Measurements from ENCODE around the gene NUP37. TPM values are rescaled to one million over a fixed set of nuclear protein-coding genes. Genes with fewer than 3 reads are reported as not detected.

Gene NUP37
- total RNA-seq, 3 donors from 2014 or later = 13.7 to 25.9 (median 22.6) TPM

DNA sequence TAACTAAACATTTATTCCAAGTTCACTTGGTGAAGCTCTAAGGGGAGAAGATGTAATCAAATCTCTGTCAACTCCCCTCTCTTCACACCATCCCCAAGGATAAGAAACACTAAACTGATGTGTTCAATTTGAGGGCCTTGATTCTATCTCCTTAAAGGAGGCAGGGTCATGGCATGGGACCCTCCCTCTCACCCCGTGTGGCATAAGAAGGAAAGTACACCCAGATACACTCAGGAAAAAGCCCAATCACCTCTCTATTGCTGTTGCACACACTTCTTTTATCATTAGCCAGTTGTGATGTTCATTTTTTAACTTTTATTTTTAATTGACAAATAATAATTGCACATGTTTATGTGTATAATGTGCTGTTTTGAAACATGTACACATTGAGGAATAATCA, 93.2 kb downstream of the NUP37 start:
- intact Hi-C loops (cut with DNase I, micrococcal nuclease) = no loop called here
- ATAC-seq = no peak

GRCh38 chr12:102024765-102025164, 95.1 kb downstream of the NUP37 start:
- intact Hi-C loops (cut with DNase I, micrococcal nuclease) = no loop called here

More for the DNA sequence above, 93.2 kb downstream of the NUP37 start:
- no peak for TF ChIP-seq CTCF (IDR thresholded peaks at IDR 0.05)
- no peaks in the 10 kb centered on the region for H3K4me1 ChIP-seq (ENCODE audit: low read depth)
- no peaks in the 10 kb centered on the region for H3K9me3 ChIP-seq
- H3K4me3 ChIP-seq = no peak overlapping the region
- H3K36me3 ChIP-seq (ENCODE audit: low read depth) = no peaks in the 10 kb centered on the region
- no peak for DNase-seq

DNA sequence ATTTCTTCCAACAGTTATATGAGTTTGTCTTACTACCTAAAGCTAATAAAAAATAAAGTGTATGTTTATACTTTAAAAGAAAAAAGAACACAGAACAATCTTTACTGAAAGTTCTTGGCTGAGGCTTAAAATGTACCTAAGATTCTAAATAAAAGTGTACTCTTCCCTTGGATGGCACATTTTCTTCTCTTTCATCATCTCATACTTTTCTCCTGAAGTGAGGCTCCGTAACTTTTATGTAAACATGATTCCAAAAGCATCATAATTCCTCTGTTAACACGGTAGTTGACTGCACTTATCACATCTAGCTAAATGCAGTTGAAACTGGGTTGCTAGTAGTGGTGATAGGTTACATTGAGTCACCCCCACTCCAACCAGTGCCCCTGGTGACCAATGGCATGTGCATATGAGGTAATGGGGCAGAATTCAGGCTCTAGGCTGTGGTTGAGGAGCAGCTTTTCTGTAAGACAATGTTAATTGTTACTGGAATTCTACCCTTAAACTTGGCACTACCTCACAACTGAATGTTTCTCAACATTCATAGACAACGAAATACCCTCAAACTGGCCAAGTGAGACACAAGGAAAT, 96.5 kb downstream of the NUP37 start:
- no peak for TF ChIP-seq CTCF (IDR thresholded peaks at IDR 0.05)
- H3K4me3 ChIP-seq = no peak overlapping the region
- intact Hi-C loops (cut with DNase I, micrococcal nuclease) = no loop called here
- DNase-seq = no peak
- H3K4me1 ChIP-seq (ENCODE audit: low read depth) = no peaks in the 10 kb centered on the region
- H3K9me3 ChIP-seq = no peaks in the 10 kb centered on the region
- no peaks in the 10 kb centered on the region for H3K36me3 ChIP-seq (ENCODE audit: low read depth)
- no peak for ATAC-seq

More at GRCh38 chr12:102024765-102025164, 95.1 kb downstream of the NUP37 start:
- no peak for ATAC-seq
- Histone ChIP-seq H3K4me3 (no peak overlapping the region), H3K4me1 (ENCODE audit: low read depth) (no peaks in the 10 kb centered on the region), H3K36me3 (ENCODE audit: low read depth) (no peaks in the 10 kb centered on the region), H3K9me3 (no peaks in the 10 kb centered on the region)
- no peak for TF ChIP-seq CTCF (IDR thresholded peaks at IDR 0.05)
- DNase-seq = no peak

Other genes with a start within 250 kb of the NUP37 start
- 10 to 100 TPM in 2 of 3 donors, 1 to 10 TPM in 1; 4.3 to 25.2 (median 10.1) TPM for gene DRAM1, start 242.5 kb downstream of the NUP37 start, total RNA-seq
- 10 to 100 TPM; 31.1 to 39.1 (median 34.9) TPM for gene WASHC3, start 58.1 kb downstream of the NUP37 start, total RNA-seq
- gene PARPBP, start 69 bp upstream of the NUP37 start, total RNA-seq = 1 to 10 TPM; 2.7 to 9.0 (median 4.9) TPM
- gene PMCH, start 77.7 kb upstream of the NUP37 start, total RNA-seq = not detected

Data from mucosa of descending colon (tissue), 3 donors.